ENCODE data around the gene GLRX3. TPM values are rescaled to one million over a fixed set of nuclear protein-coding genes. Genes with fewer than 3 reads are reported as not detected.
"Not testable (repeated sequence)": the region's sequence is repeated elsewhere in the genome, so short reads cannot be mapped to it uniquely, and the experiment has no call there.

GLRX3 gene
- 111 TPM for total RNA-seq (ENCODE audit: unreplicated experiment)
- long read RNA-seq, transcript GLRX3-201 (11 exons, 1,302 nt): major isoform, 59 of 93 reads
- long read RNA-seq, transcript GLRX3-202 (12 exons, 3,827 nt): minor isoform, 25 of 93 reads
- long read RNA-seq, partial matches to known transcripts: 3 of 93 reads
- long read RNA-seq, other reads (novel, unspliced or antisense): 6 of 93 reads

DNA sequence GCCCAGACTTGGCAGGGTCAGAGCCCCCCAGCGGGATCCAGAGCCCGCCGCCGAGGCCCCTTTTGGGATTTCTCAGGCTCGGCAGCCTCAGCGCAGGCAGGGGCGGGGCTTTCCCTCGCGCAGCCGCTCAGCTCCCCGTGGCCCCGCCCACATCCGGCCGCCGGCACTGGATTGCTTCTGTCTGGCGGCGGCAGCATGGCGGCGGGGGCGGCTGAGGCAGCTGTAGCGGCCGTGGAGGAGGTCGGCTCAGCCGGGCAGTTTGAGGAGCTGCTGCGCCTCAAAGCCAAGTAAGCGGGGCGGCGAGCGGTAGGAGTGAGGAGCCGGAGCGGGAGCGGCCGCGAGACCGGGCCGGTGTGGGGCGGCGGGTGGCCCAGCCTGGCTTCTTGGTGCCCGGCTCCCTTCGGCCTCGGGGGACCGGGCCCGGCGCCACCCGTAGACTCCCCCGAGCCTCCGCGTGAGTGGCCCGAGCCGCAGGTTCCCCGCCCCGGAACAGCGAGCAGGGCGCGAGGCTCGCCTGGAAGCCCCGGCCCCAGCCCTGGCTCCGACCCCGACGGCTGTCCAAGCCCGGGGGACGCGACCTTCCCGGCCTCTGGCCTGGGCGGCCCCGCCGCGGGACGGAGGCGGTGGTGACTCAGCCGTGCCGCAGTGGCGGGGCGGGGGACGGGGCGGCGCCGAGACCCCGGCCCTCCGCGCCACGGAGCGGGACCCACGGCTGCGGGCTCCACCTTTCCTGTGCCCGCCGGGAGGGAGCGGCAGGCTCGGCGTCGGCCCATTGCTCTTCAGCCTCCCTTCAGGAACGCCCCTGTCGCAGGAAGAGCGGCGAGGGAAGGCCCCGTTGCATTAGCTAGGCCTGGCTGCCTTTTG lies at the start of gene GLRX3:
Gene GLRX3 (plus strand): TSS at position 166 of the 864 bp plus-strand sequence. CDS start 30 bp downstream, at position 196.
- peak within 1 kb of the TSS; percentile 94 for H3K27ac Mint-ChIP-seq (ENCODE audit: unreplicated experiment)

GRCh38 chr10:130090565-130090964 lies 45.6 kb upstream of the GLRX3 start:
- H3K27ac Mint-ChIP-seq (ENCODE audit: unreplicated experiment); H3K4me3 Mint-ChIP-seq (ENCODE audit: unreplicated experiment): not testable (repeated sequence)

More for the DNA sequence above, at the start of gene GLRX3:
- peaks cover 8% of the 10 kb centered on the region for H3K36me3 Mint-ChIP-seq (ENCODE audit: low read depth, unreplicated experiment)
- no peaks in the 10 kb centered on the region for H3K9me3 Mint-ChIP-seq (ENCODE audit: unreplicated experiment)
- H3K4me3 Mint-ChIP-seq (ENCODE audit: unreplicated experiment): peak within 1 kb of the TSS; percentile 96
- H3K4me1 Mint-ChIP-seq (ENCODE audit: unreplicated experiment): peaks cover 19% of the 10 kb centered on the region
- TF ChIP-seq, protein P1, sequence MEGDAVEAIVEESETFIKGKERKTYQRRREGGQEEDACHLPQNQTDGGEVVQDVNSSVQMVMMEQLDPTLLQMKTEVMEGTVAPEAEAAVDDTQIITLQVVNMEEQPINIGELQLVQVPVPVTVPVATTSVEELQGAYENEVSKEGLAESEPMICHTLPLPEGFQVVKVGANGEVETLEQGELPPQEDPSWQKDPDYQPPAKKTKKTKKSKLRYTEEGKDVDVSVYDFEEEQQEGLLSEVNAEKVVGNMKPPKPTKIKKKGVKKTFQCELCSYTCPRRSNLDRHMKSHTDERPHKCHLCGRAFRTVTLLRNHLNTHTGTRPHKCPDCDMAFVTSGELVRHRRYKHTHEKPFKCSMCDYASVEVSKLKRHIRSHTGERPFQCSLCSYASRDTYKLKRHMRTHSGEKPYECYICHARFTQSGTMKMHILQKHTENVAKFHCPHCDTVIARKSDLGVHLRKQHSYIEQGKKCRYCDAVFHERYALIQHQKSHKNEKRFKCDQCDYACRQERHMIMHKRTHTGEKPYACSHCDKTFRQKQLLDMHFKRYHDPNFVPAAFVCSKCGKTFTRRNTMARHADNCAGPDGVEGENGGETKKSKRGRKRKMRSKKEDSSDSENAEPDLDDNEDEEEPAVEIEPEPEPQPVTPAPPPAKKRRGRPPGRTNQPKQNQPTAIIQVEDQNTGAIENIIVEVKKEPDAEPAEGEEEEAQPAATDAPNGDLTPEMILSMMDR (IDR thresholded peaks at IDR 0.05; ENCODE audit: unreplicated experiment): no peak
- DNase-seq (ENCODE audit: low spot score): peak; percentile 93
- H3K27me3 Mint-ChIP-seq (ENCODE audit: unreplicated experiment): peaks cover 18% of the 10 kb centered on the region

DNA sequence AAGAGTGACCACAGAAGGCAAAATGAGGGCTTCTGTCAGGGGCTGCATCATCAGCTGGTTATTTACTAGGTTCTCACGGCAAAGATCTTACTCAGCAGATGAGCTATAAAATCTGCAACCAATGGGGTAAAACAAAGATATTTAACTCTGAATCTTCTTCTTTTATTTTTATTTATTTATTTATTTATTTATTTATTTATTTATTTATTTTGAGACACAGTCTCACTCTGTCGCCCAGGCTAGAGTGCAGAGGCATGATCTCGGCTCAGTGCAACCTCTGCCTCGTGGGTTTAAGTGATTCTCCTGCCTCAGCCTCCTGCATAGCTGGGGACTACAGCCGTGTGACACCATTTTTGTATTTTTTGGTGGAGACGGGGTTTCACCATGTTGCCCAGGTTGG lies 36.8 kb upstream of the GLRX3 start:
- Mint-ChIP-seq H3K9me3 (ENCODE audit: unreplicated experiment) (no peaks in the 10 kb centered on the region), H3K27ac (ENCODE audit: unreplicated experiment) (no peak overlapping the region), H3K4me1 (ENCODE audit: unreplicated experiment) (no peaks in the 10 kb centered on the region), H3K4me3 (ENCODE audit: unreplicated experiment) (peak overlapping the region; percentile 38), H3K36me3 (ENCODE audit: low read depth, unreplicated experiment) (no peaks in the 10 kb centered on the region), H3K27me3 (ENCODE audit: unreplicated experiment) (no peaks in the 10 kb centered on the region)
- TF ChIP-seq, protein P1 (IDR thresholded peaks at IDR 0.05; ENCODE audit: unreplicated experiment): no peak
- no peak for DNase-seq (ENCODE audit: low spot score)

More at GRCh38 chr10:130090565-130090964, 45.6 kb upstream of the GLRX3 start:
- H3K4me1 Mint-ChIP-seq (ENCODE audit: unreplicated experiment); H3K27me3 Mint-ChIP-seq (ENCODE audit: unreplicated experiment); H3K9me3 Mint-ChIP-seq (ENCODE audit: unreplicated experiment); DNase-seq (ENCODE audit: low spot score); H3K36me3 Mint-ChIP-seq (ENCODE audit: low read depth, unreplicated experiment): not testable (repeated sequence)

- no peaks in the 10 kb centered on the region for H3K9me3 Mint-ChIP-seq (ENCODE audit: unreplicated experiment)
- H3K36me3 Mint-ChIP-seq (ENCODE audit: low read depth, unreplicated experiment): peaks cover 10% of the 10 kb centered on the region
- peak; percentile 69 for DNase-seq (ENCODE audit: low spot score)
- H3K4me1 Mint-ChIP-seq (ENCODE audit: unreplicated experiment): peaks cover 13% of the 10 kb centered on the region
- H3K27me3 Mint-ChIP-seq (ENCODE audit: unreplicated experiment): peaks cover 10% of the 10 kb centered on the region
- peak overlapping the region; percentile 86 for H3K27ac Mint-ChIP-seq (ENCODE audit: unreplicated experiment)
- H3K4me3 Mint-ChIP-seq (ENCODE audit: unreplicated experiment): peak overlapping the region; percentile 26
- TF ChIP-seq, protein P1 (IDR thresholded peaks at IDR 0.05; ENCODE audit: unreplicated experiment): no peak
These were observed 30.5 kb upstream of the GLRX3 start for GRCh38 chr10:130105724-130106123.

- H3K9me3 Mint-ChIP-seq (ENCODE audit: unreplicated experiment); H3K36me3 Mint-ChIP-seq (ENCODE audit: low read depth, unreplicated experiment); H3K27me3 Mint-ChIP-seq (ENCODE audit: unreplicated experiment); DNase-seq (ENCODE audit: low spot score); H3K4me3 Mint-ChIP-seq (ENCODE audit: unreplicated experiment); H3K27ac Mint-ChIP-seq (ENCODE audit: unreplicated experiment): not testable (repeated sequence)
- H3K4me1 Mint-ChIP-seq (ENCODE audit: unreplicated experiment): peaks cover 17% of the 10 kb centered on the region
These were observed 28.0 kb upstream of the GLRX3 start for GRCh38 chr10:130108146-130108545.
